A549 (cell line): ENCODE data around the gene DBF4.

Source experiments
- BHLHE40 ChIP-seq: IDR thresholded peaks from 2 replicates; pipeline ENCODE4 v1.6.1; 2012; ENCODE audit warnings: low read depth, low read length, inconsistent platforms
- CBX8 ChIP-seq: fragments of 200-600 bp; sonication (generic); IDR thresholded peaks from 2 replicates; pipeline ENCODE4 v1.6.1; 2016
- EHMT2 ChIP-seq: fragments of 200-600 bp; sonication (generic); IDR thresholded peaks from 2 replicates; pipeline ENCODE4 v1.6.1; 2016; ENCODE audit warnings: antibody characterized with exemption, low read depth, mild to moderate bottlenecking, moderate library complexity
- EP300 ChIP-seq, 2 experiments: fragments of >200 bp; sonication (Bioruptor Twin); formaldehyde crosslinking; IDR thresholded peaks; 2 replicates in 1 of 2; 3 replicates in 1 of 2; pipeline ENCODE4 v1.6.1; 2016 to 2017
- MAZ ChIP-seq: fragments of 150-350 bp; IDR thresholded peaks from 2 replicates; pipeline ENCODE4 v1.6.1; 2014; ENCODE audit warnings: antibody characterized with exemption, low read depth, low read length, borderline replicate concordance
- MYC ChIP-seq: IDR thresholded peaks from 2 replicates; pipeline ENCODE4 v1.6.1; 2012; ENCODE audit warnings: mild to moderate bottlenecking, inconsistent platforms, low read length, improper control_type of control experiment, borderline replicate concordance
- PHF8 ChIP-seq: fragments of 200-600 bp; sonication (generic); IDR thresholded peaks from 2 replicates; pipeline ENCODE4 v1.6.1; 2016; ENCODE audit warnings: low read depth, mild to moderate bottlenecking, antibody characterized with exemption, moderate library complexity, borderline replicate concordance
- POLR2A ChIP-seq: IDR thresholded peaks from 2 replicates; pipeline ENCODE4 v1.6.1; 2012; ENCODE audit warnings: mild to moderate bottlenecking, low read length
- RAD21 ChIP-seq, 2 experiments: fragments of >200 bp in 1 of 2; sonication (Bioruptor Twin) in 1 of 2; formaldehyde crosslinking in 1 of 2; IDR thresholded peaks in 1 of 2; conservative IDR thresholded peaks in 1 of 2; 2 replicates in 1 of 2; 3 replicates in 1 of 2; pipeline ENCODE4 v1.6.1; 2012 to 2018; ENCODE audit warnings: inconsistent platforms in 1 of 2
- RFX5 ChIP-seq: fragments of 450-650 bp; IDR thresholded peaks from 2 replicates; pipeline ENCODE4 v1.7.1; 2014; ENCODE audit warnings: antibody characterized with exemption, mild to moderate bottlenecking, moderate library complexity
- TFCP2L1 ChIP-seq: fragments of 250-450 bp; sonication (Bioruptor Pico); IDR thresholded peaks from 2 replicates; pipeline ENCODE4 v1.5.0; 2021; ENCODE audit warnings: mild to moderate bottlenecking
- TF ChIP-seq, protein P1 (sequence below): IDR thresholded peaks from 2 replicates; pipeline ENCODE4 v1.6.1; 2012
- TF ChIP-seq, protein P2 (sequence below): fragments of >200 bp; sonication (Bioruptor Twin); formaldehyde crosslinking; IDR thresholded peaks from 3 replicates; pipeline ENCODE4 v1.5.1; 2016
- TF ChIP-seq, protein P3 (sequence below): fragments of 200-600 bp; sonication (generic); IDR thresholded peaks from 2 replicates; pipeline ENCODE4 v1.6.1; 2016; ENCODE audit warnings: antibody characterized with exemption, mild to moderate bottlenecking, moderate library complexity

DNA sequence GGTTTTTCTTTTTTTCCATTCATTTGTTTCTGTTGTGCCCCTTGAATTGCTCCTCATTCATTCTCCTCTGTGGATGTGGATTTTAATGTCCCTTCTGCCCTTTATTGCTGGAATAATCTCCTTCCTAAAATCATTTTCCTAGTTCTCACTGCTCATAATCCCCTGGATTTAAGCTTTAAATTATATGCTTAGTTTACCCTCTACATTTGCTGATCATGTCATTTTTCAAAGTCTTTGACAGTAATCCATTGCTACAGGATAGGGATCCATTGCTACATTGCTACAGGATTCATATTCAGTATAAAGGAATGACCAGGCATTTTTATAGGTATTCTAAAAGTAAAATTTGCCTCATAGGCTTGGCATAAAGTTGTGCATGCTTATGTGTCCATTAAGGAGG is 72.1 kb downstream of the DBF4 start:
- TF ChIP-seq, protein P1, sequence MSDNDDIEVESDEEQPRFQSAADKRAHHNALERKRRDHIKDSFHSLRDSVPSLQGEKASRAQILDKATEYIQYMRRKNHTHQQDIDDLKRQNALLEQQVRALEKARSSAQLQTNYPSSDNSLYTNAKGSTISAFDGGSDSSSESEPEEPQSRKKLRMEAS = no peak
- no peak for TF ChIP-seq RFX5
- no peak for TF ChIP-seq EHMT2
- no peak for TF ChIP-seq BHLHE40
- TF ChIP-seq, protein P2, sequence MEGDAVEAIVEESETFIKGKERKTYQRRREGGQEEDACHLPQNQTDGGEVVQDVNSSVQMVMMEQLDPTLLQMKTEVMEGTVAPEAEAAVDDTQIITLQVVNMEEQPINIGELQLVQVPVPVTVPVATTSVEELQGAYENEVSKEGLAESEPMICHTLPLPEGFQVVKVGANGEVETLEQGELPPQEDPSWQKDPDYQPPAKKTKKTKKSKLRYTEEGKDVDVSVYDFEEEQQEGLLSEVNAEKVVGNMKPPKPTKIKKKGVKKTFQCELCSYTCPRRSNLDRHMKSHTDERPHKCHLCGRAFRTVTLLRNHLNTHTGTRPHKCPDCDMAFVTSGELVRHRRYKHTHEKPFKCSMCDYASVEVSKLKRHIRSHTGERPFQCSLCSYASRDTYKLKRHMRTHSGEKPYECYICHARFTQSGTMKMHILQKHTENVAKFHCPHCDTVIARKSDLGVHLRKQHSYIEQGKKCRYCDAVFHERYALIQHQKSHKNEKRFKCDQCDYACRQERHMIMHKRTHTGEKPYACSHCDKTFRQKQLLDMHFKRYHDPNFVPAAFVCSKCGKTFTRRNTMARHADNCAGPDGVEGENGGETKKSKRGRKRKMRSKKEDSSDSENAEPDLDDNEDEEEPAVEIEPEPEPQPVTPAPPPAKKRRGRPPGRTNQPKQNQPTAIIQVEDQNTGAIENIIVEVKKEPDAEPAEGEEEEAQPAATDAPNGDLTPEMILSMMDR = no peak
- no peak for TF ChIP-seq POLR2A
- TF ChIP-seq, protein P3, sequence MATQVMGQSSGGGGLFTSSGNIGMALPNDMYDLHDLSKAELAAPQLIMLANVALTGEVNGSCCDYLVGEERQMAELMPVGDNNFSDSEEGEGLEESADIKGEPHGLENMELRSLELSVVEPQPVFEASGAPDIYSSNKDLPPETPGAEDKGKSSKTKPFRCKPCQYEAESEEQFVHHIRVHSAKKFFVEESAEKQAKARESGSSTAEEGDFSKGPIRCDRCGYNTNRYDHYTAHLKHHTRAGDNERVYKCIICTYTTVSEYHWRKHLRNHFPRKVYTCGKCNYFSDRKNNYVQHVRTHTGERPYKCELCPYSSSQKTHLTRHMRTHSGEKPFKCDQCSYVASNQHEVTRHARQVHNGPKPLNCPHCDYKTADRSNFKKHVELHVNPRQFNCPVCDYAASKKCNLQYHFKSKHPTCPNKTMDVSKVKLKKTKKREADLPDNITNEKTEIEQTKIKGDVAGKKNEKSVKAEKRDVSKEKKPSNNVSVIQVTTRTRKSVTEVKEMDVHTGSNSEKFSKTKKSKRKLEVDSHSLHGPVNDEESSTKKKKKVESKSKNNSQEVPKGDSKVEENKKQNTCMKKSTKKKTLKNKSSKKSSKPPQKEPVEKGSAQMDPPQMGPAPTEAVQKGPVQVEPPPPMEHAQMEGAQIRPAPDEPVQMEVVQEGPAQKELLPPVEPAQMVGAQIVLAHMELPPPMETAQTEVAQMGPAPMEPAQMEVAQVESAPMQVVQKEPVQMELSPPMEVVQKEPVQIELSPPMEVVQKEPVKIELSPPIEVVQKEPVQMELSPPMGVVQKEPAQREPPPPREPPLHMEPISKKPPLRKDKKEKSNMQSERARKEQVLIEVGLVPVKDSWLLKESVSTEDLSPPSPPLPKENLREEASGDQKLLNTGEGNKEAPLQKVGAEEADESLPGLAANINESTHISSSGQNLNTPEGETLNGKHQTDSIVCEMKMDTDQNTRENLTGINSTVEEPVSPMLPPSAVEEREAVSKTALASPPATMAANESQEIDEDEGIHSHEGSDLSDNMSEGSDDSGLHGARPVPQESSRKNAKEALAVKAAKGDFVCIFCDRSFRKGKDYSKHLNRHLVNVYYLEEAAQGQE = no peak
- no peak for TF ChIP-seq EP300 (IDR thresholded peaks at IDR 0.05)
- TF ChIP-seq RAD21 (conservative IDR thresholded peaks at IDR 0.05 in 1 of 2, IDR thresholded peaks at IDR 0.05 in 1 of 2) = no peak
- no peak for TF ChIP-seq CBX8
- TF ChIP-seq TFCP2L1 (CRISPR knock-in tag) = no peak
- no peak for TF ChIP-seq MYC
- TF ChIP-seq MAZ = no peak
- TF ChIP-seq PHF8 = no peak
